ENCODE results near the gene BHLHE41.

Gene BHLHE41

DNA sequence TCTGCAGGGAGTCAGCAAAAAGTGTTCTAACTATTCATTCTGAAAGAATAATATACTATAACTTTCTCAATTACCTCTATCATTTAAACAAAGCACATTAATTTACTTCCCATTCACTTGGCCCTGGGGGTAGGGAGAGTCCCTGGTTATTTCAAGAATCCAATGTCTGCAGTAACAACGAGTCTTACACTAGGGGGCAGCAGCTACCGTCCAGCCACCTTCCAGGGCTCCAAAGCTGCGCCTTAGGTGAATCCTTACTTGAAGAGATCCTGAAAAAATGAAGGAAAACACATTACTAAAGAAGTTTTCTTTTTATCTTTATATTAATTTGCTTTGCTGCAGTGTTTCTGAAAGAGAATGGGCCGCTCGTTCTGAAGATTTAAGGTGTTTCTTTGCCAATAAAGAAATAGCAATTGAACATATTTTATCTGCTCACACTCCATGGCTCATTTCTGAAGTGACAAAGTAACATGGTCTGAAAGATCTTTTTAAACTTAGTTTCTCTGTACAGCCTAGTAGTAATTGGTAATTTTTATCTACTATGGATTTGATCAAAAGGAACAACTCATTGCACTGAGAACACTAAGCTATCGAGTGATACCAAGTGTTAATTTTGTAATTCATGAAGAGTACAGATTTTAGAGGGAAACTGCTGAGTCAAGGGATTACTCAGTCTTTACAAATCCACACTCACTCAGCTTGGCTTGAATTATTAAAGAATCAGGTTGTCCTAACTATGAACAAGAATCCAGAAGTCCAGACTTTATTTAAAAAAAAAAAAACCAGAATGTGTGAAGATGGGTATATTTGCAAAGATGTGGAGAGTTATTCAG, 27.6 kb downstream of the BHLHE41 start:
- TF ChIP-seq, protein P1, sequence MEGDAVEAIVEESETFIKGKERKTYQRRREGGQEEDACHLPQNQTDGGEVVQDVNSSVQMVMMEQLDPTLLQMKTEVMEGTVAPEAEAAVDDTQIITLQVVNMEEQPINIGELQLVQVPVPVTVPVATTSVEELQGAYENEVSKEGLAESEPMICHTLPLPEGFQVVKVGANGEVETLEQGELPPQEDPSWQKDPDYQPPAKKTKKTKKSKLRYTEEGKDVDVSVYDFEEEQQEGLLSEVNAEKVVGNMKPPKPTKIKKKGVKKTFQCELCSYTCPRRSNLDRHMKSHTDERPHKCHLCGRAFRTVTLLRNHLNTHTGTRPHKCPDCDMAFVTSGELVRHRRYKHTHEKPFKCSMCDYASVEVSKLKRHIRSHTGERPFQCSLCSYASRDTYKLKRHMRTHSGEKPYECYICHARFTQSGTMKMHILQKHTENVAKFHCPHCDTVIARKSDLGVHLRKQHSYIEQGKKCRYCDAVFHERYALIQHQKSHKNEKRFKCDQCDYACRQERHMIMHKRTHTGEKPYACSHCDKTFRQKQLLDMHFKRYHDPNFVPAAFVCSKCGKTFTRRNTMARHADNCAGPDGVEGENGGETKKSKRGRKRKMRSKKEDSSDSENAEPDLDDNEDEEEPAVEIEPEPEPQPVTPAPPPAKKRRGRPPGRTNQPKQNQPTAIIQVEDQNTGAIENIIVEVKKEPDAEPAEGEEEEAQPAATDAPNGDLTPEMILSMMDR (IDR thresholded peaks at IDR 0.05; ENCODE audit: low read depth, low read length, missing control alignments), result peak; percentile 97
- no peak overlapping the region for H3K4me3 ChIP-seq (replicated peaks; ENCODE audit: low read depth, low read length)
- no peak for DNase-seq (ENCODE audit: extremely low read depth, low read depth)

DNA sequence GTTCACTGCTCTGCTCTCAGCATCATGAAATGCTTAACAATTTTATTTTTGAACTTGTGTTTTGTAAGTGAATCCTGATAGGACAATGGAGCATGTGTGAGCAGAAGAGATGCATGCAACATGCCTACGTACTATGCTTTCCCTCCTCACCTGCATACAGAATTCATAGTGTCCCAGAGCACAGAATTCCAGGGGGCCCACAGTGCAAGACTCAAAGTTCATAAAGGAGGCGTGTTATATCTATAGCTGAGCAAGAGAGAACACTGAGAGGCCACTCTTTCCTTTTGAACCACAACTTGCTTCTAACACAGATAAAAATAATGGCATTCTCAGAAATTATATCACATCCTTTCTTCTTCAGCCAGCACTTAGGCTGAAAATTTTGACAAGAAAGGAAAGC, 28.8 kb downstream of the BHLHE41 start:
- TF ChIP-seq, protein P1 (IDR thresholded peaks at IDR 0.05; ENCODE audit: low read depth, low read length, missing control alignments), result no peak
- no peak for DNase-seq (ENCODE audit: extremely low read depth, low read depth)
- no peak overlapping the region for H3K4me3 ChIP-seq (replicated peaks; ENCODE audit: low read depth, low read length)

DNA sequence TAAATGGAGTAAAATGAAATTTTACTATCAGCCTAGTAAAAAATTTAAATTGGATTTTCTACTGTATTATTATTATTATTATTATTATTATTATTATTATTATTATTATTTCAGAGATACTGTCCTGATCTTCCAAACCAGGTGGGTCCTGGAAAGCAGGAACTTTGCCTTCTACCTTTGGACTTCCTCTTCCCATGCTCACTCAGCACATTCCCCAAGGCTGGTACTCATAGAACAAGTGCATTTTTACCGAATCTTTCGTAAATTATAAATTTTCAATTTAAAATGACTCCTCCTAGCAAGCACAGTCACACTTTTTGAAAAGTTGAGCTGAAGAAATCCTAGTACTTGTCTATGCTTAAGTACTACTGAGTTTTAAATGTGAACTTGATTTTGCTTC, 29.7 kb downstream of the BHLHE41 start:
- no peak for DNase-seq (ENCODE audit: extremely low read depth, low read depth)
- TF ChIP-seq, protein P1 (IDR thresholded peaks at IDR 0.05; ENCODE audit: low read depth, low read length, missing control alignments), result no peak
- no peak overlapping the region for H3K4me3 ChIP-seq (replicated peaks; ENCODE audit: low read depth, low read length)

DNA sequence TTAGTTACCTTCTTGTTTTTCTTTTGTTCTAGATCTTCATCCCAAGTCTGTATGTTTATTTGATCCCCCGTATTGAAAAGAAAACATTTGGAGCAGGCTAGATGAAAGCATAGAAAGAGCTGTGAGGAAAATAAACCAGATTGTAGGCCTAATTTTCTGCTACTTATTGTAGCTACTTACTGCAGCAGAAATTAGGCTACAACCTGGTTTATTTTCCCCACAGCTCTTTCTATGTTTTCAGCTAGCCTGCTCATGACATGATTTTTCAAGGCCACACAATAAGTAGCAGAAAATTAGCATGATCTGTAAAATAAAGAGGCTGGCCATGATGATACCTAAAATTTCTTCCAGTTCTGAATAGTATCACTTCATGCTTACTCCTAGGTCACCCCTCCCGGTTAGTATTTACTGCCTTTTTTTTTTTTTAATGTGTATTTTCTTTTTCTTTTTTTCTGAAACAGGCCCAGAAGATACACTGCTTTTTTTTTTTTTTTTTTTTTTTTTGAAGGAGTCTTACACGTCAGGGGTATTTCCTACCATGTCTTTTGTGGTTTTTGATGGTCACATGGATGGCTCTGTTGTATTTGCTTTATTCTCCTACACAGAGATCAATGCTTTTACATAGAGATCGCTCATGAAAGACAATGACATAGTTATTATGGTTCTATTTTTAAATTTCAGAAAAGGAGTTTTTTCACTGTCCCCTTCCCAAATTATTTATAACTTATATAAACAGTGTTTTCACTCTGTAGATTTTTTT, 32.3 kb downstream of the BHLHE41 start:
- H3K4me3 ChIP-seq (replicated peaks; ENCODE audit: low read depth, low read length), result no peak overlapping the region
- no peak for DNase-seq (ENCODE audit: extremely low read depth, low read depth)

GRCh38 chr12:26091822-26092221, 33.0 kb downstream of the BHLHE41 start:
- no peak overlapping the region for H3K4me3 ChIP-seq (replicated peaks; ENCODE audit: low read depth, low read length)
- TF ChIP-seq, protein P1 (IDR thresholded peaks at IDR 0.05; ENCODE audit: low read depth, low read length, missing control alignments), result peak; percentile 43
- DNase-seq (ENCODE audit: extremely low read depth, low read depth), result no peak

More for the DNA sequence above, 32.3 kb downstream of the BHLHE41 start:
- TF ChIP-seq, protein P1 (IDR thresholded peaks at IDR 0.05; ENCODE audit: low read depth, low read length, missing control alignments), result no peak

DNA sequence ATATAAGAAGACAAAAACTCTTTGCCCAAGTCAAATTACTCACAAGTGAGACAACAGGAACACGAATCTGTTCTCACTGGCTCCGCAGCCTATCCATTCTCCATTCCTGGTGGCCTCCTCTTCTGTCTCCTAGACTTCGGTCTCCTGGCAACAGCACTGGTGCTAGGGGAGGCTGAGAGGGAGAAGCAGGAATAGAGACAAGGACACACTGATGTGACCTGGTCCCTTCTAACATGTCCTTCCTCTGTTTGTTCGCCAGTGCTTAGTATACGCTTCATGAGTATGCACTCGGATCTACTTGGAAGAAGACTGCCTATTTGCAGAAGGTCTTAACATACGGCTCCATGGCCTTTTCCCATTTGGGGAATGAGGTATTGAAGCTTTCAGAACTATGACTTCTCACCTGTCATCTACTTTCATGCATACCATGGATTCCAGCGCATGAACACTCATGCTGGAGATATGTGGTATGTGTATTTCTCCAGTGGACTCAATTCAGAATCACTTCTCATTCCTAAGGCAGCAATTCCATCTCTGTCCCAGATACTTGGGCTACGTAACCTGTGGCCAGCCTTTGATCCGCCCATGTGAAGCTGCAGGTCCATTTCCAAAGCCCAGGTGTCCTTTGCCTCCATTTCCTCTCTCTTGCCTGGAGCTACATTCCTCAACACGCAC, 33.9 kb downstream of the BHLHE41 start:
- TF ChIP-seq, protein P1 (IDR thresholded peaks at IDR 0.05; ENCODE audit: low read depth, low read length, missing control alignments), result no peak
- no peak overlapping the region for H3K4me3 ChIP-seq (replicated peaks; ENCODE audit: low read depth, low read length)
- DNase-seq (ENCODE audit: extremely low read depth, low read depth), result no peak

Measured in HFF-Myc (cell line).